Posterior vena cava (tissue), 2 donors: Measurements from ENCODE around the gene VSX1. TPM values are rescaled to one million over a fixed set of nuclear protein-coding genes. Genes with fewer than 3 reads are reported as not detected.
A peak's percentile ranks its signal among the peaks of the same experiment; 100 is the strongest.

Experiments used
- DNase-seq: peaks from one replicate; pipeline ENCODE4 v3.0.0-alpha.2; 2020; ENCODE audit warnings: low spot score
- intact Hi-C, 2 donors: fragments of 100-400 bp; cut with DNase I; formaldehyde crosslinking; loops; one replicate each; pipeline versions ENCODE4 v1.14.1 to v1.14.2; 2022 to 2023
- total RNA-seq, 2 donors: library from RNA; stranded (reverse); fragmentation: NEBNext Ultra II Directional; extraction: Animal tissue kit (Norgen Biotek cat#: 25700); gene quantifications; one replicate each; pipeline ENCODE4 v1.2.1, GENCODE V29; 2021
- donor health status: DM: yes; HTN: yes; CAD: no.
- donor health status: DM: yes; HTN: yes; CAD: no.

VSX1 gene
- total RNA-seq, 2 donors from 2014 or later = not detected

GRCh38 chr20:25047766-25048165, 34.2 kb downstream of the VSX1 start:
- DNase-seq = peak; percentile 52
- intact Hi-C loops = no loop called here

GRCh38 chr20:25046736-25047666, 34.9 kb downstream of the VSX1 start:
- intact Hi-C loops = no loop called here
- peak; percentile 70 for DNase-seq

- DNase-seq = peak; percentile 74
- intact Hi-C loops = no loop called here
These were observed 35.7 kb downstream of the VSX1 start for GRCh38 chr20:25046181-25046641.

GRCh38 chr20:25045343-25045712, 36.6 kb downstream of the VSX1 start:
- intact Hi-C loops = no loop called here
- peak; percentile 61 for DNase-seq

GRCh38 chr20:25044660-25045342, 37.1 kb downstream of the VSX1 start:
- peak; percentile 77 for DNase-seq
- intact Hi-C loops = no loop called here

- DNase-seq = peak; percentile 46
- intact Hi-C loops = no loop called here
These were observed 37.7 kb downstream of the VSX1 start for GRCh38 chr20:25044261-25044560.

- DNase-seq = peak; percentile 69
- intact Hi-C loops = no loop called here
These were observed 38.3 kb downstream of the VSX1 start for GRCh38 chr20:25043499-25044260.

- DNase-seq = peak; percentile 88
- intact Hi-C loops = no loop called here
These were observed 39.1 kb downstream of the VSX1 start for GRCh38 chr20:25042531-25043498.

- DNase-seq = no peak
- intact Hi-C loops = no loop called here
These were observed 40.0 kb downstream of the VSX1 start for GRCh38 chr20:25041813-25042530.

GRCh38 chr20:25040438-25040831, 41.5 kb downstream of the VSX1 start:
- no peak for DNase-seq
- intact Hi-C loops = no loop called here

GRCh38 chr20:25039697-25040437, 42.1 kb downstream of the VSX1 start:
- intact Hi-C loops = no loop called here

GRCh38 chr20:25038591-25039015, 43.3 kb downstream of the VSX1 start:
- intact Hi-C loops = no loop called here
- no peak for DNase-seq

More at GRCh38 chr20:25039697-25040437, 42.1 kb downstream of the VSX1 start:
- DNase-seq = no peak

GRCh38 chr20:25038103-25038410, 43.9 kb downstream of the VSX1 start:
- DNase-seq = no peak
- intact Hi-C loops = no loop called here

- peak; percentile 71 for DNase-seq
- intact Hi-C loops = no loop called here
These were observed 44.4 kb downstream of the VSX1 start for GRCh38 chr20:25037288-25038102.

- intact Hi-C loops = no loop called here
- peak; percentile 22 for DNase-seq
These were observed 45.5 kb downstream of the VSX1 start for GRCh38 chr20:25036331-25036936.

GRCh38 chr20:25035921-25036320, 46.0 kb downstream of the VSX1 start:
- DNase-seq = peak; percentile 17
- intact Hi-C loops = no loop called here
